Right renal cortex interstitium (tissue), 3 donors: ENCODE measurements around the gene SERPINB6. TPM values are rescaled to one million over a fixed set of nuclear protein-coding genes. Genes with fewer than 3 reads are reported as not detected.
"Not testable (repeated sequence)": the region's sequence is repeated elsewhere in the genome, so short reads cannot be mapped to it uniquely, and the experiment has no call there.

Experiments
- DNase-seq, 3 donors: peaks; one replicate each; pipeline ENCODE4 v3.0.0-alpha.2; 2013; ENCODE audit warnings: low read depth in 3 of 3, low spot score in 2 of 3
- polyA plus RNA-seq, 3 donors: library from polyadenylated mRNA; unstranded; fragments of 120-200 nt; gene quantifications; one replicate each; pipeline ENCODE4 v1.2.1, GENCODE V29; 2013; ENCODE audit not compliant: insufficient read length in 3 of 3

Gene SERPINB6
- polyA plus RNA-seq, 3 donors, result 86.0 to 94.6 (median 92.8) TPM

DNA sequence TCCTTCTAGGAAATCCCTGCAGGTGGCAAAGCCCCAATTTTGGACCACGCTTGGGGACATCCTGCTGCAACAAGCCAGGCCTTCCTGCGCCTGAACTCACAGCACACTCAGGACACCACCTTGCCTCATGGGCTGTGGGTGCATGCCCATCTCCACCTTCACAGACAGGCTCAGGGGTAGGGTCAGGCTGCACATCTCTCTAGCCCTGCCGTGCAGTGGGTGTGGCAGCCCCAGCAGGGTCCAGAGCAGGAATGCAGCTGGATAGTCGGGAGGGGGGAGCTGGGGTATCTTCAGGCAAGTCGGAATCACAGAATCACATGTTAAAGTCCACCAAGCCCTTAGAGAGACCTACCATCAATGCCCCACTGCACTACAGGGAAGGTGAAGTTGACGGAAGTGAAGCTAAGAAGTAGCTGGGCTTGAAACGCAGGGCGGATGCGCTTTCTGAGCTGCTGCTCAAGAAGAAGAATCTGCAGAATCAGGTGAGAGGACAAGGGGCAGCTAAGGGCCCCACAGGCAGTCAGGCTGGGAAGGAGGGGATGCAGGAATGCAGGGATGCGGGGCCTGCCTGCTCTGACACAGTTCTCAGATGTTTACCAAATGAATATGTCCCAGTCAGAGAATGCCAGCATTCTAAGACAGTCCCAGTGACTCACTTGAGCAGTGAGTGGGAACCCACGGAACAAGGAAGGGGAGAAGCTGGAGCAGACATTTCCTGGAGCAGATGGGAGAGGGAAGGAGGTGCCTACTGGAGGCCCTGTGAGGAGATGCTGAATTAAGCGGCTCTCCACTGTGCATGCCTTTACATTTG is 11.3 kb downstream of the SERPINB6 start:
- DNase-seq, result no peak

DNA sequence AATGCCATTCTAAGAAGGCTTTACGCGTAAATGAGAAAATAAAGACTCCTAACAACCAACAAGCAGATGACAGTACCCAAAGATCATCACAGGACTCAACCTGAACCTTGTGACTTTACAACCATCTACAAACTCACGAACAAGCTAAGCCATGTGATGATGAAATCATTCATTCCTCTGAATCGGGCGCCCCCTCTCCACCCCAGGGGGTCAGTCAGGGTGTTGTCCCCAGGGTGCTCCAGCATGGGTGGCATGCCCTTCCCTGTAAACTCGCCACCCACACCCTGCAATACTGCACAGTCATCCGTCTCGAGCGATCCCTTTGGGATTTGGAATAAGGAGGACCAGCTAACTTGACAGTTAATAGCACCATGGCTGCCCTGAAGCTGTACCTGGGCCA is 12.6 kb downstream of the SERPINB6 start:
- DNase-seq, result no peak

DNA sequence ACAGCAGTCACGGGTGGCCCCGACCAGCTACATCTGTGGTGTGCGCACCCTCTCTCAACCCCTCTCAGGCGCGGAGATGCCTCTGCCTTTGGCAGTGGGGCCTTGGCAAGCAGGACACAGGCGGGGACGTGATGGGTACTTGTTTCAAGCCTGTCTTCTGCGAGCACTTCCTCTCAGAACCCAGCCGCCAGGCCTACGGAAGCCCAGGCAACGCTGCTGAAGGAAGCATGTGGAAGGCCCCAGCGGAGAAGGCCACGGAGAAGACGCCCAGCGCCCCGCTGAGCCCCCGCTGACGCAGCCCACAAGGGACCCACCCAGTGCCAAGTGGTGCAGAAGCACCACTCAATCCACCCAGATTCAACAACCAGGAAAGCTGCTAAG is 13.0 kb downstream of the SERPINB6 start:
- no peak for DNase-seq

DNA sequence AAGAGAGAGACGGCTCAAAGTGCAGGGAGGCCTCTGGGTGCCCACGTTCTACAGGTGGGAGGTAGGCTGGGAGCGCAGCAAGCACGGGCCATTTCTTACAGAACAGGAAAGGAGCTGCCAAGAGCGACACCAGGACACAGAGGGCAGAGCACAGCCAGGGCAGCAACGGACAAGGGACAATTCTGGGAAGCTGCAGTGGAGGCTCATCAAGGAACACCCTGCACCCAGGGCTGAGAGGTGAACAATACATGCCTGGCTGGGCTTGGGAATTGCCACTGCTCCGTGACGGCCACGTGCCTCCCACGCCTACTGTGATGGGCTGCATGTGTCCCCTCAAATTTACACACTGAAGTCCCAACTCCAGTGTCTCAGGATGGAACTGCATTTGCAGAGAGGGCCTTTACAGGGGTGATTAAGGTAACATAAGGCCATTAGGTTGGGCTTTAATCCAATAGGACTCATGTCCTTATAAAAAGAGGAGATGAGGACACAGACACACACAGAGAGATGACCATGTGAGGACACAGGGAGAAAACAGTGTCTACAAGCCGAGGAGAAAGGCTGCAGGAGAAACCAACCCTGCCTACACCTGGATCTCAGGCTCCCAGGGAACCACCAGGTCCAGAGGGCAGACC is 13.6 kb downstream of the SERPINB6 start:
- no peak for DNase-seq

DNA sequence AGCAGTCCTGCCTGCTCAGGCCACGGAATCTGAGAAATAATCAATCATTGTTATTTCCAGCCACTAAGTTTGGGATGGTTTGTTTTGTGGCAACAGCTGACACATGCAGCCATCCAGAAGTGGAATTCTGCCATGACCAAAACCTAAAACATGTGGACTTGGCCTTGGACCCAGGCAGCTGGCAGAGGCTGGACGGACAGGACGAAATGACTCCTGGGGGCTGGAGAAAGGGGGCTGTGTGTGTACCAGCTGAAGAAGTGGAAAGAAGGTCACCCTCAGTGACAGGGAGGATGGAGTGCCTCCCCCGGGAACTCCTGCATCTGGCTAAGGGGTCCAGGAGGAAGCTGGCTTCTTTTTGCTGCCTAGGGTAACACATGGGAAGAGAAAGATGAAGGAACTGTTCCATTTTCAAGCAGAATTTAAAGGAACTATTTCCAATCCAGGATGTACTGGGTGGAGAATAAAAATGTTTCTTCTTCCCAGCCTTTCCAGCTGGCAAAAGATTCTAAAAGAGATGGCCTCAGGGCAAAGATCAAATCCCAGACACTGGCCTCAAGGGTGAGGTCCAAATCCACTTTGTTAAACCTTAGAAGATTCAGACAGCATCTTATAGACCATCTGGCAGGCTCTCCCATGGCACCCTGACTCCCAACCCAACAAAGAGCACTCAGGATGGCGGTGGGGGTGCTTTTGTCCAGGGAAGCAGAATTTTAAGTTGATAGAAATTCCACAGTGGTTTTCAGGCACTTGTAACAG is 14.3 kb downstream of the SERPINB6 start:
- no peak for DNase-seq

DNA sequence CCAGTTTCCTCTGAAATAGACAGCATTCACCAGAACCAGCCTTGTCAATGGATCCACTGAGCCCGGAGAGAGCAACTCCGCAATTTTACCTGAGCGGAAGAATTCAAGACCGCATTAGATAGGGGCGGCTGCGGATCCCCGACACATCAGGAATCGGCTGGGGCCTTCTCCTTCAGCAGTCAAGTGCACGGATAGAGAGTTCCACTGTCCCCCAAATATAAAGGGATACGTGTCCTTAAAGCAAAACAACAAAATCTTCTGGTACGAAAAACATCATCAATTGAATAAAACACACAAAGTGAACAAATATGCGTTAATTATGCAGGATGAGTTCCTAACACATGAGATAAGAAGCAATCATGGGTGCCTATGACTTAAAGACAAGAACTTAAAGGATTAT is 18.3 kb downstream of the SERPINB6 start:
- no peak for DNase-seq

DNA sequence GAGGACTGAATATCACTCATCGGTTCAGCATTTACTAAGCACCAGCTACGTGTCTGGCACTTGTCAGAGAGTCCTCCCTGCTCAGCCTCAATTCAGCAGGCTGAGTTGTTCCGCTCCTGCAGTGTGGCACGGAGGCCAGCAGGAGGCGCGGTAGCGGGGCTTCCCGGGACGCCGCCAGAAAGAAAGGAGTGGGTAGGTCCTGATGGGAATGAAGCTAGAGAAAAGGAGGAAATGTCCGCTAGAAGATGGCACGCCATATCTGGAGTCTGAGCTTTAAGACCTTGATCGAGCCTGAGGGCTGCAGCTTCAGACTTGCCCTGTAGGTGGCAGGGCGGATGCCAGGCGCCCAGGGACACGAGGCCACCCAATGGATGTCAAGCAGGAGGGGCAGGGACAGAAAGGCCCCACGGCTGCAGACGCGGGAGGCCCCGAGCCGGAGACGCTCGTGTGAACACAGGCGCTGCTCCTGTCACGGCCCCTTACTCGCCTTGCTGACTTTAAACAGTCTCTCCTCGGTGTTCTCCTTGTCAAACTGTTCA is 18.7 kb downstream of the SERPINB6 start:
- DNase-seq, result peak in 1 of 3 donors; percentile 65

DNA sequence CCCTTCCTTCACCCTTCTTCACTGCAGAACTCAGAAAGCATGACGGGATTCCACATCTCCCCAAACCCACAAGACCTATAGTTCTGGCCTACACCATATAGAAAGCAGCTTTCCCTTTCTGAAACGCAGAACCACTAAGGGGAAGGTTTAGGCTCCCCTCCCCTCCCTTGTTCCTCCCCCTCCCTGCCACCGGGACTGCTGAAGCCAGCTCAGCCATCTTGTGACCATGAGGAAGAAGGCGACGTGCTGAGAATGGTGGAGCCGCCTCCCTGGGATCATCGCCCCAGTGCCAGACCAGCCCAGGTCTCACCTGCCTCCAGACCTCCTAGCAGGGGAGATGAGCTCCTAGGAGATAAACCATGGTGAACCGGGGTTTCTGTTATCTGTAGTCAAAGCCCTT is 19.6 kb downstream of the SERPINB6 start:
- no peak for DNase-seq

DNA sequence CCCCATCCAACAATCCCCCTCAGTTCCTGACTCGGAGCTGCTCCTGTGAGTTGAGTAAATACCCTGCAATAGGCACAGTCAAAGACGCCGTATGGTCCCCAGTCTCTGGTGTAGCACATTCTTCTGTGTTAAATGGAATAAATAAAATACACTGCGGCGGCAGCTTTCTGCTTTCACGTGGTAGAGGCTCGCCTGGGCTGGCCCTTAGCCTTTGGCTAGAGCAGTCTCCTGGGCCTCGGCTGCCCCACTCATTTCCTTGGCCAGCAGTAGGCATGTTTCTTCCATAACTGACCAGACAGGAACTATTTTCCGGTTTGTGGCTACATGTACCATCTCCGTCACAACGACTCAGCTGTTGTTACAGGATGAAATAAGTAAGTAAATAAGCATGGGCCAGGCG is 20.7 kb downstream of the SERPINB6 start:
- no peak for DNase-seq

DNA sequence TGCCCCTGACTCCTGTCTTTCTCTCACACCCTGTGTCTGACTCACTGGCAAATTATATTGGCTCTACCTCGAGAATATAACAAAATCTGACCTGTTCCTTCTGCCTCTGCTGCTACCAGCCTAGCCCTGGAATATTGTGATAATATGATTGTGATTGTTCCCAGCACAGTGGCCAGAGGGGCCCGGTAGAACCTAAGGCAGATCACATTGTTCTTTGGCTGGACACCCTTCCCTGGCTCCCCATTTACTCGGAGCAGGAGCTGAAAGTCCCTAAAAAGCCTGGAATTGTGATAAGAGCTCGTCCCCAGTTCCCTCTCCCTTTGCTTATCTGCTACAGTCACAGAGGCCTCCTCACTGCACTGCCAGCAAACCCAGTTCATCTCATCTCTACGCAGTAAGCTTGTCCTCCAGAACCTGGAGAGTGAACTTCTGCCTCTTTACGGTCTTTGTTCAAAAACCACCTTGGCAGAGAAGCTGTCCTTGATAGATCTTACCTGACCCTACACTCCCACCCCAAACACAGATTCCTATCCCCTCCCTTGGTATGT is 21.8 kb downstream of the SERPINB6 start:
- no peak for DNase-seq

DNA sequence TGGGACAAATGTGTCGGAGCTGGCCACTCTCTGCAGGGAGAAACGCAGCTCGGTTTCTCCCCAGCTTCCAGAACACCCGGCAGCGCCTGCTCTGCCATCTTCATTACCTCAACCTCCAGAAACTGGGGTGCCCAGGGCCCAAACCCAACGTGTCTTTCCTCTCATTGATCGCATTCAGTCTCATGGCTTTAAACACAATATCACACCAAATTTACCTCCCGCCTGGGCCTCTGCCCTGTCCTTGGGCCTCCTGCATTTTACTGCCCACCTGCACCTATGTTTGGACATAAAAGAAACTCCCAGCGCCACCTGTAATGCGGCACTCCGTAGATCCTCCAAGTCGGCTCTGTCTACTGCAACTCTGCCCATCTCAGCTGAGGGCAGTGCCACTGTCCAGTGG is 22.2 kb downstream of the SERPINB6 start:
- DNase-seq, result no peak

DNA sequence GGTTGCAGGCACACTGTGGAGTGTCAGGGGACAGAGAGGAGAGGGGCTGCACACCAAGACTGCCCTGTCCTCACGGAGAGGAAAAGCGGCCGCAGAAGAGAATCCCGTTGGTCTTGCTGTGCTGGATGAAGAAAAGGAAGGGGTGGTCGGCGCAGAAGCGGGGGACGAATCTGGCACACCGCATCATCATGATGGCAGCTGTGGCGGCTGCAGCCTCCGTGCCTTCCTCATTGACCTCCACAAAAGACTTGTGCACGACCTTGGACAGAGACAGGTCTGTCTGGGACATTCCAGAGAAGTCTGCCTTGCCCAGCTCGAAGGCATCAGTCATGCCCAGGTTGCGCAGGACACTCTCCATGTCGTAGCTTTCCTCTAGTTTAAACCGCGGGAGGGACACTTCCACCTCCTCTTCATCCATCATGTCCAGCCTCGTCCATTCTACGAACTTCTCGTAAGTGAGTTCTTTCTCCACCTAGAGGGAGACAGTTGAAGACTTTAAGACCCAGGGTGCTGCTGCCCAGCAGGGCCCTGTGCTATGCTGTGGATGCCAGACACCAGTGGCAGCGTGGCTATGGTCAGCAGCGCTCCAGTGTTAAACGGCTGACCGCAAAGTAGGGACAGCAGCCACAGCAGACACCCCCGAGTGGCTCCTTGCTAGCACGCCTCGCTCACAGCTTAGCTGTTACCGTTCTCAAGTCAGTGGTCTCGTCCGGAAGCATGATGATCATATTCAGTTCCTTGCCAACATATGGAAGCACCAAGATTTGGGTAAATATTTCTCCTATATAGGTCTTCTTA is 22.9 kb downstream of the SERPINB6 start:
- no peak for DNase-seq

DNA sequence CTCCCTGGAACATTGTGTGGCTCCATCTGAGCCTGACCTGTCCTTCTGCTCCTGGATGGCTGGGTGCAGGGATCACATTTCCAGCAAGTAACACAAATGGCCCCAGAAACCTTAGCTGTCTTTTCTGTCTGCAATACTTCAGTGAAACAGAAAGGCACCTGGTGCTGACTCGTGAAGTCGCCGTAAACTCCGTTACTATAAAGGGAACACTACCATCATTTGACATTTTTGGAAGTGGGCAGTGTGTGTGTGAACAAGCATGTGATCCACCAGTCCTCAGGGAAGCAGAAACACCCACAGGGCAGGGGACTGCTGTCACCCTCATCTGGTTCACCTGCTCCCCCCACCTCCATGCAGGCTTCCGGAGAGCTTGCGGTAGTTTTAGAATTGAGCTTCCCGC is 23.9 kb downstream of the SERPINB6 start:
- no peak for DNase-seq

DNA sequence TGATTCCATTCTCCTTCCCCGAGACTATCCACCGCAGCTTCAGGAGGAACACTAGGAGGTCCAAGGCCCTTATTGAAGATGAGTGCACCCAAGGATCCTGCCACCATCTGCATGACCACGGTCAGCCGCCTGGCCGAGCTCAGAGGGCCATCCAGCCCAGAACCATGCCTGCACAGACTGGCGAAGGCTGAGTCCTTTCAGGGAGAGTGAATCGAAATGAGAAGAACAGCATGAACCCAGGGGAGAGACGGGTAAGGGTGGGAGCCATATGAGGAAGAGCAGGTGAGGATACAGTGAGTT is 26.3 kb downstream of the SERPINB6 start:
- DNase-seq, result no peak

DNA sequence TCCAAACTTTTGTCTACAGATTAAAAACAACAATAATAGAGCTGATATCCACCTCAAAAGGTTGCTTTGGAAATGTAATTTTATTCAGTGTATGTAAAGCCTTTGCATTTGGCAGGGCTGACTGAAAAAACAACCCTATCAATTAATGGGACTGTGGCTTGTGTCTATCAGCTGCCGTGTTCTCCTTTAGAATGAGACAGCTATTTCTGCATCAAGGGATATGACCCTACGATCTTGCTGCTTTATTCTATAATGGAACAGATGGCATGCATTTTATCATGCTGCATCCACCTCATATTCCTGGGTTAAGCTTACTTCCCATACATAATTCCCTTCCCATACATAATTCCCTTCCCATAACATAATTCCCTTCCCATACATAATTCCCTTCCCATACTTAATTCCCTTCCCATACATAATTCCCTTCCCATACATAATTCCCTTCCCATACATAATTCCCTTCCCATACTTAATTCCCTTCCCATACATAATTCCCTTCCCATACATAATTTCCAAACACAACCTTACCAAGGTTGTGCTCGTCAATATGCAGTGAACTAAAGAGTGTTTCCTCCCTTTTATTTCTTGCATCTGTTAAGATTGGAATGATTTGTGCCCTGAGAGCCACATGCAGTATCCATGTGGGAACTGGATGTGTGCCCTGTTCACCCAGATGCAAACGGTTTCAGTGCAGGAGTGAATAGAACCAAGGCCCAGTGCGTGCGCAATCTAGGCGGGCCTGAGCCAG is 26.8 kb downstream of the SERPINB6 start:
- no peak for DNase-seq

DNA sequence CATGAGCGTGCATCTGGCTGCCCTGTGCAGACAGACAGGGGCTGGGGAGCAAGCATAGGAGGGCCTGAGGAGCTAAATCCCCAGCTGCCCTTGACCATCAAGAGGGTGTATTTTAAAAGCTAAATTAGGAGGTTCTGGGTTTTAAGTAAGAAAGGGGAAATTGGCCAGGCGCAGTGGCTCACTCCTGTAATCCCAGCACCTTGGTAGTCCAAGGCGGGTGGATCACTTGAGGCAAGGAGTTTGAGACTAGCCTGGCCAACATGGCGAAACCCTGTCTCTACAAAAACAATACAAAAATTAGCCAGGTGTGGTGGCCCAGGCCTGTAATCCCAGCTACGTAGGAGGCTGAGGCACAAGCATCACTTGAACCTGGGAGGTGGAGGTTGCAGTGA is 27.8 kb downstream of the SERPINB6 start:
- DNase-seq, result no peak

DNA sequence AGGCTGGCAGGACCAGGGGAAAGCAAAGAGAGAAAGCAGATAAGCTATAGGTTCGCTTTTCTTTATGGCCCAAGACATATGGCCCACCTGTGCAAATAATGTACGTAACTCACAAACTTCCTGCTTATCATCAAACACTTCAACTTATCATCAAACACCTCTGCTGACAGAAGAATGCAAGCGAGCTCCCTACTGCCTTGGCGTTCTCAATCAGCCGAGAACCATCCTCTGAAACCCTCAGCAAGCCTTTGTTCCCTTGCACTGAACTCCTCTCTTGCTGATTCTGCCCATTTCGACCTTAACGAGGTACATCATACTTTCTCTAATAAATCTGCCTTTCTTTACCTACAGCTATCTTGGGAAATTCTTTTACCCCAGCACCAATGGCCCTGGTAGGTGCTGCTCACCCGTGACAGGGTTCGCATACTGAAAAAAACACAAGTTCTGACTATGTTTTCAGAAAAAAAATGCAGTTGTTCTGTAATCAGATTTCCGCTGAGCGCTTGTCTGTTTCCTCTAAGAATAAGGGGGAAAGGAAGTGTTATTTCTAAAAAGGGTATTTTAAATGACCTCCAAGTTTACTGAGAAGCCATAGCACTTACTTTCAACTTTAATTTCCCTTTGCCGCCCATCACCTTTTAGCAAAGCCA is 28.3 kb downstream of the SERPINB6 start:
- DNase-seq, result no peak

DNA sequence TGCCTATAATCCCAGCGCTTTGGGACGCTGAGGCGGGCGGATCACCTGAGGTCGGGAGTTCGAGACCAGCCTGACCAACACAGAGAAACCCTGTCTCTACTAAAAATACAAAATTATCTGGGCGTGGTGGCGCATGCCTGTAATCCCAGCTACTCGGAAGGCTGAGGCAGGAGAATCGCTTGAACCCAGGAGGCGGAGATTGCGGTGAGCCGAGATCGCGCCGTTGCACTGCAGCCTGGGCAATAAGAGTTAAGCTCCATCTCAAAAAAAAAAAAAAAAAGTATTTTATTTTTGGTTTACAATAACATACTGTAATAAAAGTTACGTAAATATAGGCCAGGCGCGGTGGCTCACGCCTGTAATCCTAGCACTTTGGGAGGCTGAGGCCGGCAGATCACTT is 29.3 kb downstream of the SERPINB6 start:
- DNase-seq, result not testable (repeated sequence)

DNA sequence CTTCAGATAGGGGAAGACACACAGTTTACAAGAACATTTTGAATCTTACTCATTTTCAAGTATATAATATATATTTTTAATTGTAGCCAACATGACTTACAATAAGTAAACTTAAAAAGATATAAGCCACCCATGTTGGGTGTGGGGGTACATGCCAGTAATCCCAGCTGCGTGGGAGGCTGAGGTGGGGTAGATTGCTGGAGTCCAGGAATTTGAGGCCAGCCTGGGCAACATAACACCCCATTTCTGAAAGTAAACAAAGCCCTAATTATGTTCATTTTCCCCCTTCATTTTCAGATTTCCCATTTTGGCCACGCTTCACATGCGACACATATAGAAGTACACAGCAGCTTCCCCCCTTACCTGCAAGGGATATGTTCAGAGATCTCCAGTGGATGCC is 30.5 kb downstream of the SERPINB6 start:
- DNase-seq, result no peak
